HG03521 (cell line): Measurements from ENCODE around the gene DIP2C.

ENCODE experiments used
- ATAC-seq: cut with Tn5 transposase; IDR thresholded peaks from one replicate; pipeline ENCODE4 v1.9.1; 2021; ENCODE audit warnings: mild to moderate bottlenecking, moderate library complexity; ENCODE audit not compliant: unreplicated experiment

DIP2C gene

GRCh38 chr10:299512-299911, 390.0 kb downstream of the DIP2C start:
- no peak for ATAC-seq

- no peak for ATAC-seq
Measured at GRCh38 chr10:298033-298432, 391.4 kb downstream of the DIP2C start.

DNA sequence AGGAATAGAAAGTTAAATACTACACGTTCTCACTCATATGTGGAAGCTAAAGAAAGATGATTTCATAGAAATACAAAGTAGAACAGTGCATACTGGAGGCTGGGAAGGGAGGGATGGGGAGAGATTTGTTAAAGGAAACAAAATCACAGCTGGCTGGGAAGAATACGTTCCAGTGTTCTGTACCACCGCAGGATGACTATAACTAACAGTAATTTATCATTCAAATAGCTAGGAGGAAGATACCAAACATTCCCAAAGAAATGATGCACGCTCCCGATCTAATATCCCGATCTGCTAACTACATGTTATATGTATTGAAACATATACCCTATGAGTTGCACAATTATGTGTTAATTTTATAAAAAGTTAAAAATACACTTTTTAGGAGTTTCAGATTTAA, 391.9 kb downstream of the DIP2C start:
- no peak for ATAC-seq

DNA sequence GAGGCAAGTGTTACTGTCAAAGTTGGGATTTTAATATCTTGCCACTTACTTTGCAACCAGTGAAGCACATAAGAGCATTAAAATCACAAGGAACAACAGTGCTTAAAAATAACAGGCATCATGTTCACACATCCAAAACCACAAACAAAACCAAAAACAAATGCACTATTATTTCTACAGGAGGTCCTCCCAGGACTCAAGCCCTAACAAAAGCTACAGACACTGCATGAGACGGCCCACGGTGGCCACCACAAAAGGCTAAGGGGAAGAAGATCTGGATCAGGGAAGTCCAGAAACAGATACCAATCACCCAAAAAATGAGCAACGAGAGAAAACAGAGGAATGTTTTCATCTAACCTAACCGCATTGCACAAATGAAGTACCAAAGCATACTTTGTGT, 395.8 kb downstream of the DIP2C start:
- ATAC-seq = no peak

DNA sequence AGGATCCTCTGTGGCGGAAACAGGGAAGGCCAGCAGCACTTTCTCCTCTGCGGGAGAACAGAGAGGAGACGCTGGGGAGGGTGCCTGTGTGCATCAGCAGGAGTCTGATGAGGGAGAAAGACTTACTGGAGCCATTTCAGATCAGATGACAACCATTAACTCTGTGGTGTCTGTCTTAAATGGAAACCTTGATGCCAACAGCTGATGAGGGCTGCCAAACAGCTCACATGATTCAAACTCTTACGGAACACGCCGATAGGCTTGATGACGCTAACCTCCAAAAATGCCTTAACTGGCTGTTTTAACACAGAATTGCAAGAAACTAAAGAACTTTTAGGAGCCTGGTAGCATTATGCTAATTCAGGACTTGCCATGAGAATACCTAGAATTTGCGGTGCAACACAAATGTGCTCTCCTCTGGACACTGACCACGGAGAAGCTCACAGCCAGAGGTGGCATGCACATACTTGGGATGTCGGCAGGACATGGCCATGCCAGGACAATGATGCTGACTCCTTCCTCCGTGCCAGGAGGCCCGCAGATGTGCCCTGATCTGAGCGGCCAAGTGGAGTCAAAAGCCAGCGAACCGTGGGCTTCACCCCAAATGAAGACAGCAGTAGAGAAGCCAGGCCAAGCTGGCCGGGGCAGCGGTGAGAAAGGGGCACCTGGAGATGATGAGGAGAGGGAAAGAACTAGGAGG, 399.3 kb downstream of the DIP2C start:
- no peak for ATAC-seq

DNA sequence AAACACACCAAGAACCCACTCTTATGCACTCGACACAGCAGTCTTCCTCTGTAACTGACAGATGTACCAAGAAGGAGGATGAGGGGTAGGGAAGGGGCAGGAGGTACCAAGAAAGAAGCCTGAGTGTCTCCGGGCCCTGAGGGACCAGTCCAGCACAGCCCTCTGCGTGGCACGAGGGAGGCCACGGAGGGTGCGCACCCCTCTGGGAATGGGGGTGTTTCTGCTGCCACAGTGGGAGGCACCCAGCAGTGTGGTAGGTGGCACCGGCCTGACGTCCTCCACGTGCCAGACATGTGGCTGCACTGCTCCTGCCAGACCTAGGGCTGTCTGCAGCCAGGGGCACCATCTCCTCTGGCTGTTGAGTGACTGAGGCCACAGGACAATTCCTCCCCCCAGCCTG, 399.9 kb downstream of the DIP2C start:
- no peak for ATAC-seq

DNA sequence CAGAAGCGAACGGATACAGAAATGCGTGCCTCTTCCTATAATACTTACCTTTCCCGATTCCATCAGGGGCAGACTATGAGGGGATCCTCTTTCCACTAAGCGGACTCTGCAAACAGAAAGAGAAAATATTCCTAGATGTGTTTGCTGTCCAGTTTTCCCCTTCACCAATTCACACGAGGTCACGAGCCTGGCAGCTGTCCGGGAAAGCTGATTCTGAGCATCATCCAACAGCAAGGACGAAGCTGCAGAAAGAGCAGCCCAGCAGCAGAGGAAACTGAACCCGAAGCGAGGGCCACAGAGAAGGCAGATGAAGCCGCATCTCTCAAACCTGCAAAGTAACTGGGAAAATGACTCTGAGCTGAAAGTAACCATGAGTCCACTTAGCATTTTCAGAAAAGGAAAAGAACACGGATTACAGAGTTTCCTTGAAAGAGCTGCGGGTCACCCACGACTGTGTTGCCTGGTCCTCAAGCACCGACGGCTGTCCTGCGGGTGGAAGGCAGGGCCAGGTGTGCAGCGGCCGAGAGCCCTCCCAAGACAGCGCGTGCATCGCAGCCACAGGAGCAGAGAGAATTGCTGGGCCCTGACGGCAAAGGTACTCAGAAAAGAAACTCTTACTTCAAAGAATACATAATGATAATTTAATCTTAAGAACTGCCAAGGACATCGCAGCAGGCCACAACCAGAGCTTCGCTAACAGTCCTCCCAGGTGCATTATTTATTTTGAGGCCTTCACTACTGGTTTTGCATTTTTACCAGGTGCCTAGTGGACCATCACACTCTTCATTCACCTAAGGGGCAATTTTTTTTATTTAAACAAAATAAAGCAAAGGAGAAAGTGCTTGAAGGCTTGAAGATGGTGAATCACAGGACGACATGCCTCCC, 400.9 kb downstream of the DIP2C start:
- no peak for ATAC-seq

- no peak for ATAC-seq
Measured at GRCh38 chr10:287814-288213, 401.7 kb downstream of the DIP2C start.

- no peak for ATAC-seq
Measured at GRCh38 chr10:287026-287709, 402.3 kb downstream of the DIP2C start.

GRCh38 chr10:285216-285615, 404.3 kb downstream of the DIP2C start:
- no peak for ATAC-seq

GRCh38 chr10:283916-284356, 405.5 kb downstream of the DIP2C start:
- peak; percentile 76 for ATAC-seq

DNA sequence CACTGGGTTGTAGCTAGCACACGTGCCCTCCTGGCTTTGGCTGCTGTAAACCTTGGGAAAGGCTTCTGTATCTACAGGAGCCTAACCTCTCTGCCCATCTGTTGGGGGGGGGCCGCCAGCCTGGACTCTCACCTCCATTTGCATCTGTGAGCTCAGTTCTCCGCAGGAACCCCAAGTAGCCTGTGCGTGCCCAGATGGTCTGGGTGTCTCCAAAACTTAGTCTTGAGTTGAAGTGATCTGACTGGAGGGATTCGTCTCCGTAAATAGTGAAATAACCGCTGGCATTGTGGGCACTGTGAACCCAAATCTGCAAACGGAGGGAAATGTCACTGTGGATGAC, 406.4 kb downstream of the DIP2C start:
- no peak for ATAC-seq

DNA sequence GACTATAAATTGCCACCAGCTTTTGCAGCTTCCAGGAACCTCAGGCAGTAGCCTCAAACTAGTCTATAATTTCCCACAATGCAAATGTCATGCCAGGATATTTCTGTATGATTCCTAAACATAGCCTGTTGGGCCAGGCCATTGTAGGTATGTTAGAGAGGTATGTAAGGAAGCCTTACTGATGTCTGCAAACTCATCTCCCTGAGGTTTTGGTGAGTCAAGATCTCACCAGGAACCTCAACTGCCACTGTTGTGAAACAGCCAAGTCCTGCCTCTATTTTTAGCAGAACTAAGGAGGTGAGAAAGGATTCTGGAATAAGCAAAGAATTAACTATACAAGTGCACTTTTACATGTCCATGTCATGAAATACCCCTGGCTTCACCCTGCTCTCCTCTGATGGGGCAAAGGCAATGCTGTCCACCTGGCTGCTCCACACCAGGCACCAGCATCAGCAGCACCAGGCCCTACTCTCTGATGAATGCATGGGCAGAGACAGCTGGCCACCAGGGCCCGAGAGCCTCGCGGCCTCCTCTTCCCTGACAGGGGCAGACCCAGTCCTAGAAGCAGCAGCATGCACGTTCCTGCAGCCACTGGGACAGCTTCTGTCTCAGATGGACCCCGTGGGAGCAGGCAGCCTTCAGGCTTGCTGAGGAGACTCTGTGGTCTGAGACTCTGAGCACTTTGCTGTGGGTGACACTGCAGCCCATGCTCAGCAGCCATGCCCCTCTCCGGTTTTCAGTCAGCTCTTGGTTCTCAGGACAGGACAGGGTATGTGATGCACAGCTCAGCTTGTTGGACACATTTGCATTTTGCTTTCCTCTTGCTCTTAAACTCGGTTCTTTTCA, 407.0 kb downstream of the DIP2C start:
- no peak for ATAC-seq

- no peak for ATAC-seq
Measured at GRCh38 chr10:279655-280054, 409.8 kb downstream of the DIP2C start.

DNA sequence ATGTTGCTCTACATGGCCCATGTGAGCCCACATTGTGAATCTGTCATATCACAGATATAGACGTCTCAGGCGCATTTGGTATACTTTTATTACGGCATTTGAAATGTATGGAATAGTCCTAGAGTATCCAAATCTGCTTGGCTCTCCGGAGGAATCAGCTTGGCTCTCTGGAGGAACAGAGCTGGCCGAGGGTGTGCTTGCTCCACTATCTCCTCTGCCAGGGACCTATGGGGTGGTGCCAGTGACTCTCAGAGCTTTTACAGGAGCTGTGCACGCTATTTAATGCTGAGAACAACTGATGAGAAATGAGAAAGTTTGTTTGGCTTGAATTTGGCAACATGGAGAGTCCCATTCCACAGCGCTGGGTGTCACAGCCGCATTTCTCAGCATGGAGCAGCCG, 410.2 kb downstream of the DIP2C start:
- no peak for ATAC-seq

GRCh38 chr10:278707-279106, 410.8 kb downstream of the DIP2C start:
- ATAC-seq = no peak

GRCh38 chr10:277963-278362, 411.5 kb downstream of the DIP2C start:
- no peak for ATAC-seq

DNA sequence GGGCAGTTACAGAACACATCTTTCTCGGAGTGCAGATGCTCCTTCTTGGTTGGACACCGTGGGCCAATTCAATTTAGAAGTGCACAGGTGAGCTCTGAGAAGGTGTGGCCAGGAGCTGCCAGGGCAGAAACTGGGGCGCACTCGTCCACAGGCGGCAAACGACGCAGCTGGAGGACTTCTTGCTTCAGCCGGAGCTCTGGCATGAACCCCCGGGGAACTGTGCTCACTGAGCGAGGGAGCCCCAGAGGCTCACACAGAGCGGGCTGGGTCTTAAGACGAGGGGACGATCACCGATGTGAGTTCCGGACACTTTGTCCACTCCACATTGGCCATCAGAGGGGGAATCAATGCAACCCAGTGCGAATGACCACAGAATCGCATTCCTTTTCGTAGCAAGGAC, 413.8 kb downstream of the DIP2C start:
- no peak for ATAC-seq

DNA sequence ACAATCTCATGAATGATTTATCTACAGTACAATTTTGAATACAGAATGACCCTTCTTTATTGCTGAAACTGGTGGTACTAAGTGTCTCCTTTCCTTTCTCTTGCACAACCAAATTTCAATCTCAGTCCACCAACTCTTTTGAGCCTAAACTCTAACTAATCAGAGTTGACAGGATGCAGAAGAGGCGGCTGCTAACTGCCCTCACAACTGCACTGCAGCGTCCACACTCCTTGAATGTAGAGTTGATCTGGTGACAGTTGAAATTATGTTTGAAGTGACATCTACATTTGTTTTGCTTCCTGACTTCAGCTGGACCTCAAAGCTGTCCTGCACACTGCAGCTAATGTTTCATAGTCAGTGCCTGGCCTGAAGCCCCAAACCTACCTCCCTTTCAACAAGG, 414.6 kb downstream of the DIP2C start:
- ATAC-seq = no peak

DNA sequence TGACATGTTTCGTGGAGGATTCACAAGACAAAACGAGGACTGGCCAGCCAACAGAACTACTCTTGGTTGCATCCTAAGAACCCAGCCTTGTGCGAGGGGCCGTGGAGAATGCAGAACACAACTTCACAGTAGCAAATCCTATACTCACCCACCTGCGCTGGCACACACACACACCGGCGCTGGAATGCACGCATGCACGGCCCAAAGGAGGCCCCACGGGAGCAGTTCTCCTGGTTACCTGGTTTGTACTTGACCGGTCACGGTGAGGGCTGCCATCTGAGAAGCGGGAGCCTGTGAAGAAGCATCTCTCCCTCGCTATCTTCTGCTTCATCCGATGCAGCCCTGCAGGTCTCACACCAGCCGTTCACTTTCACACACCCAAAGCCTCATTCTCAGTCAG, 416.4 kb downstream of the DIP2C start:
- no peak for ATAC-seq

DNA sequence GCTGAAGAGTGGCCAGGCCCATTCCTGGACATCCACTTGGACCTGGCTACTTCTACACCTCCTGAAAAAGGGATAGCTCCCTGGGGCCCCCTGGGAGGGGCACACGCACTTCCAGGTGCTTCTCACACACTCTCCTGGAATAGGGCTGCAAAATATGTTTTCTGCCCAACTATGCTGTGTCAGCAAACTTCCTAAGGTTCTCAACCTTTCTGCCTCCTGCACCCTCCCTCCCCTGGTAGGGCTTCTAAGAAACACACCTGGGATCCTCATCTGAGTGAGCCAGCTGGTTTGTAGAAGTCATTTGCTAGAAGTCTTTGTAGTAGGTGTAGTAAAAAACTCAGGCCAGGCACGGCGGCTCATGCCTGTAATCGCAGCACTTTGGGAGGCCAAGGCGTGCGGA, 417.7 kb downstream of the DIP2C start:
- no peak for ATAC-seq
